Activated T-helper 1 cell treated with anti-CD3 and anti-CD28 coated beads, Interleukin-12 subunit alpha, Interleukin-12 subunit beta, Interleukin-2, Interleukin-4 antibody, amounts not matched to agents 30 ng/mL and 10 ng/mL and 1 ng/mL, durations not matched to agents 14 hours and 24 hours and 36 hours (primary cell): Measurements from ENCODE around the gene PSTPIP1. TPM values are rescaled to one million over a fixed set of nuclear protein-coding genes. Genes with fewer than 3 reads are reported as not detected.

ENCODE experiments used
- DNase-seq: peaks from one replicate; pipeline ENCODE4 v3.0.0; 2021; ENCODE audit warnings: low spot score
- H3K27ac Mint-ChIP-seq: one replicate; pipeline ENCODE4 v1.8.0; 2021; ENCODE audit warnings: mild to moderate bottlenecking, mixed read lengths
- H3K27me3 Mint-ChIP-seq: one replicate; pipeline ENCODE4 v1.8.0; 2022; ENCODE audit warnings: mild to moderate bottlenecking, moderate library complexity, mixed read lengths; ENCODE audit not compliant: insufficient read depth
- H3K36me3 Mint-ChIP-seq: one replicate; pipeline ENCODE4 v1.8.0; 2021; ENCODE audit warnings: low read depth, mixed read lengths
- H3K4me1 Mint-ChIP-seq: one replicate; pipeline ENCODE4 v1.8.0; 2021; ENCODE audit warnings: low read depth, mixed read lengths
- H3K4me3 Mint-ChIP-seq: one replicate; pipeline ENCODE4 v1.8.0; 2021; ENCODE audit warnings: mild to moderate bottlenecking, moderate library complexity, mixed read lengths
- H3K9me3 Mint-ChIP-seq: one replicate; pipeline ENCODE4 v1.8.0; 2021; ENCODE audit warnings: mixed read lengths
- intact Hi-C: fragments of 100-400 bp; cut with micrococcal nuclease; formaldehyde crosslinking; loops from one replicate; pipeline ENCODE4 v1.15.1; 2024
- total RNA-seq: library from RNA; stranded (reverse); gene quantifications from 2 replicates; pipeline ENCODE4 v1.2.3, GENCODE V29; 2022

The PSTPIP1 gene
- total RNA-seq, 1 donor from 2014 or later: 226 TPM

GRCh38 chr15:76982756-76983155 lies 12.2 kb upstream of the PSTPIP1 start:
- H3K27ac Mint-ChIP-seq: no peak overlapping the region
- DNase-seq: no peak
- no peaks in the 10 kb centered on the region for H3K27me3 Mint-ChIP-seq
- H3K9me3 Mint-ChIP-seq: peaks cover 4% of the 10 kb centered on the region
- H3K4me3 Mint-ChIP-seq: no peak overlapping the region
- intact Hi-C loops: no loop called here
- H3K4me1 Mint-ChIP-seq: peaks cover 57% of the 10 kb centered on the region
- peaks cover 4% of the 10 kb centered on the region for H3K36me3 Mint-ChIP-seq

GRCh38 chr15:76983590-76984375 lies 11.1 kb upstream of the PSTPIP1 start:
- no peak for DNase-seq
- Mint-ChIP-seq H3K27me3 (no peaks in the 10 kb centered on the region), H3K27ac (no peak overlapping the region), H3K9me3 (no peaks in the 10 kb centered on the region), H3K36me3 (no peaks in the 10 kb centered on the region), H3K4me1 (peaks cover 59% of the 10 kb centered on the region), H3K4me3 (no peak overlapping the region)
- intact Hi-C loops: no loop called here

GRCh38 chr15:76986743-76987142 lies 8.2 kb upstream of the PSTPIP1 start:
- DNase-seq: no peak
- no peaks in the 10 kb centered on the region for H3K27me3 Mint-ChIP-seq
- H3K4me1 Mint-ChIP-seq: peaks cover 87% of the 10 kb centered on the region
- intact Hi-C loops: loop anchor here (5.0 kb wide), 2 partner anchors 201 to 804 kb away; no protein-coding TSS in a partner anchor
- no peaks in the 10 kb centered on the region for H3K36me3 Mint-ChIP-seq
- H3K9me3 Mint-ChIP-seq: no peaks in the 10 kb centered on the region
- no peak overlapping the region for H3K4me3 Mint-ChIP-seq
- peak overlapping the region; percentile 99 for H3K27ac Mint-ChIP-seq

DNA sequence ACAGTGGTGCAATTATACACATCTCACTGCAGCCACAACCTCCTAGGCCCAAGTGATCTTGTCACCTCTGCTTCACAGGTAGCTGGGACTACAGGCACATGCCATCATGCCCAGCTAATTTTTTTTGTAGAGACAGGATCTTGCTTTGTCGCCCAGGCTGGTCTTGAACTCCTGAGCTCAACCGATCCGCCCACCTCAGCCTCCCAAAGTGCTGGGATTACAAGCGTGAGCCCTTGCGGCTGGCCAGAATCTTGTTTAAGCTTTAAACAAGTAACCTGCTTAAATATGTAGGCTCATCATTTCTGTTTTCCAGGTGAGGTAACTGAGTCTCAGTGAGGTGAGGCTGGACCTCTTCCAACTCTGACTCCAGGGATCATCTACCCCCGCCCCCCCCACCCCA lies 7.7 kb upstream of the PSTPIP1 start:
- Mint-ChIP-seq H3K4me1 (peaks cover 87% of the 10 kb centered on the region), H3K36me3 (no peaks in the 10 kb centered on the region), H3K4me3 (peak overlapping the region; percentile 26), H3K27ac (peak overlapping the region; percentile 99), H3K9me3 (no peaks in the 10 kb centered on the region), H3K27me3 (no peaks in the 10 kb centered on the region)
- intact Hi-C loops: loop anchor here (5.0 kb wide), 2 partner anchors 200 to 805 kb away; no protein-coding TSS in a partner anchor
- no peak for DNase-seq

DNA sequence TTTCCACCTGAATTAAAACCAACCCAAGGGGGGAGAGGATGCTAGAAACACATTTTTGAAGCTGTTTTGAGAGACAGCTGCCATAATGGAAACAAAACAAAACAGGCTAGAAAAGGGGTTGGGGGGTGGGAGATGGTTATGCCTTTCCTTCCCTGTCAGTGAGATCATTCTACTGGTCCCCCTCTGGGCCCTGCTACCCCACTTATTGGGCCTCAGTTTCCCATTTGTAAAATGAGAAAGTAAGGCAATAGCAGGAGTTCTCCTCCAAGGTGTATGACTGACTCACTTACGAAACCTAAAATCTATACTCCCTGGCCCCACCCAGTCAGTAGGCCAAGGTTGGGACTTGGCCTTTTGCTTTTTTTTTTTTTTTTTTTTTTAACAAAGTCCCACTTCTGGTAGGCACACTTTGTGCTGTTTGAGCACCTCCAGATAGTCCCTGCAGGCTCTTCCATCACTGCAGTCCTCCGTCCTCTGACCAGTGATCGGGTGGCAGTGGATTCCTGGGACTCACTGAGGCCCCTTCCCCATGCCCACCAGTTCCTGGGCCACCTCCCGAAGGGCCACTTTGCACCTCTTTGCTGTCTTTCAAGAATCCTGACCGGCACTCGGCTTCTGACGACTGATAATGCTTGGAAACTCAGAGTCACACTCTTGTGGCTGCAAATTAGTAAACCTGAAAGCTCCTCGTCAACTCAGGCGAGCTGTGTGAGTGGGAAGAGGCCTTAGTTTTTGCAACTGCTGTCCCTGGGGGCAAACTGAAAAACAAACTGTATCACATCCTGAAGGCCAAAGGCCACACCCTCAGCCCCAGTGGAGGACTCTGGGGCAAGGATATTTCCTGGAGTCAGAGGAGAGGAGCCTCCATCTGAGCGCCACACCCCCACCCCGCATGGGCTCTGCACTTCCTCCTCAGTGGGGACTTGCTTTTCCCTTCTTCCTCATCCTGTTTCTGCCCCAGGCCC lies 6.7 kb upstream of the PSTPIP1 start:
- Mint-ChIP-seq H3K4me3 (peak overlapping the region; percentile 73), H3K27ac (peak overlapping the region; percentile 99), H3K9me3 (no peaks in the 10 kb centered on the region), H3K27me3 (no peaks in the 10 kb centered on the region), H3K36me3 (no peaks in the 10 kb centered on the region), H3K4me1 (peaks cover 90% of the 10 kb centered on the region)
- intact Hi-C loops: loop anchor here (1.0 to 5.0 kb wide), 10 partner anchors 9 to 806 kb away; partner anchors contain the start of genes RCN2, SCAPER and TSPAN3
- DNase-seq: peak; percentile 76

DNA sequence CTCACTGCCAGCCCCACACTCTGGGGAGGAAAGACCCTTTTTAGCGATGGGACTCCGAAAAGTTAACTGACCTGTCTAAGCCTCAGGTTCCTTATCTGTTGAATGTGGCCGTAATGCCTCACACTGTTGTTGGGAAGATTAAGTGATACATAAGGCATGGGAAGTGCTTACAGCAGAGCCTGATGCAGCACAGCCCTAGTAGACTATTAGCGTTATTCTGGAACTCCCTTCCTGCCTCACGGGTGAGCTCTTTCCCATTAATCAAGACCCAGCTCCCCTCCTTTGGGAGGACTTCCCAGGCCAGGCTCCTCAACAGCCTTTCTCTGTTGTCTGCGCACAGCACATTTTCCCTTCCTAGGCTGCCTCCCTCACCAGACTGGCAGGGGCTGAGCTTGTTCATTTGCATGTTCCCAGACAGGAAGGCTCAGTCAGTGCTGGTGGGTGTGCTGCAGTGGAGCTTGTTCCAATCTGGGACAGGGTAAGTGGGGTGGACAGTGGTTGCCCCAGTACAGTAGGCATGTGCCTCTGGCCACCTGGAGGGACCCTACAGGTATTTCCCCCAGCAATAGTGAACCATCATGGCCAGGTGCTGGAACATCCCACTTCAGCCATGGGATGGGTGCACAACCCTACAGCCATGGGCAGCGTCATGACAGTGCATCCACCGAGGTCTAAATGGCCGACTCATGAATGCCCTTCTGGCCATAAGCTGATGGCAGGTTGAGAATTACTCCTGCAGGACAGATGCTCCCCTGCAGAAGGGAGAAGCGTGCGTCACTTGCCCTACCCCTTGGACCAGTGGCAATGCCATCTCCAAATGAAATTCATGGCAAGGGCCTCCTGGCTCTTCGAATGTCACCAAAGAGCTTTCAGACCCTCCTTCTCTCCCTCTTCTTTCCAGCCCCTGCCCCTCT lies 5.8 kb upstream of the PSTPIP1 start:
- intact Hi-C loops: loop anchor here (1.0 to 5.0 kb wide), 10 partner anchors 8 to 807 kb away; partner anchors contain the start of genes RCN2, SCAPER and TSPAN3
- no peaks in the 10 kb centered on the region for H3K27me3 Mint-ChIP-seq
- DNase-seq: no peak
- H3K4me3 Mint-ChIP-seq: peak overlapping the region; percentile 73
- H3K4me1 Mint-ChIP-seq: peaks cover 90% of the 10 kb centered on the region
- no peaks in the 10 kb centered on the region for H3K9me3 Mint-ChIP-seq
- H3K27ac Mint-ChIP-seq: peak overlapping the region; percentile 99
- H3K36me3 Mint-ChIP-seq: no peaks in the 10 kb centered on the region

GRCh38 chr15:76991048-76991447 lies 3.9 kb upstream of the PSTPIP1 start:
- H3K4me3 Mint-ChIP-seq: no peak overlapping the region
- no peaks in the 10 kb centered on the region for H3K27me3 Mint-ChIP-seq
- H3K9me3 Mint-ChIP-seq: no peaks in the 10 kb centered on the region
- H3K27ac Mint-ChIP-seq: peak overlapping the region; percentile 62
- intact Hi-C loops: no loop called here
- peaks cover 86% of the 10 kb centered on the region for H3K4me1 Mint-ChIP-seq
- peaks cover 3% of the 10 kb centered on the region for H3K36me3 Mint-ChIP-seq
- no peak for DNase-seq

DNA sequence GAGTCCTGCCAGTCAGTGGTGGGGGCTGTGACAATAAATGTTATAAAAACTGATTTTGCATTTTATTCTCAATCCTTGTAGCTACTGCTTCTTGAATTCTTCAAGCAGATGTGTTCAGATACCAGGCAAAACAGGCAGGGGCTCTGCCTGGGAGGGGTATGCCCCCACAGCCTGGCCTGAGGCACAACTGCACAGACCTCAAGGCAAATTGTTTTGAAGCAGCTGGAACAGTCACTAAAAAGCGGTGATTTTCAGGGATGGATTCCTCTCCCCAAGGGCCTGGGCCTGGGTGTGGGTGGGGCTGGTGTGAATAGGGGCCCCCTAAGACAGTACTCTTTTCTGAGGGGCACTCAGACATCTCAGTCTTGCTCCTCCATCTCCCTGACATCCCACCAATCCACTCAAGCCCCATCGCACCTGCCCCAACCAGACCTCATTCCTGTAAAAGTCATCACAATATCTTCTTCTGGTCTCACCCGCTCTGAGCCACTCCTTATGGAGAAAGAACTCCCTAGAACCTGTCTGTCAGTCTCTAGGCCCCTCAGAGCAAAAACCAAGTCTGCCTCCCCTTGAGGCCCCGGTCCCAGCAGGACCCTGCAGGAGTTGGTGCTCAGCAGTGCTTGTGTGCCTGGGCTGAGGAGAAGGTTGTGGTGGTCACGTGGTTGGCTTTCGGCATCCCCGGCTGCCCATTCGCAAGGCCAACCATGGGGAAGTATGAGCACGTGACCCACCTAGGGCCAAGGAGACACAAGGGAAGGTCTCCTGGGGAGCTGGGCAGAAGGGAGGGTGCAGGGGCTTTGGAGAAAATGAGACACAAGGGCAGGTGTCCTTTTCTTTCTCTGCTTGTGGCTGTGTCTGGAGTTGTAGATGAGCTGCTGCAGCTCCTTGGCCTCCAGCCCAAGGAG lies 2.9 kb upstream of the PSTPIP1 start:
- no peak for DNase-seq
- peak overlapping the region; percentile 43 for H3K27ac Mint-ChIP-seq
- no peaks in the 10 kb centered on the region for H3K9me3 Mint-ChIP-seq
- intact Hi-C loops: no loop called here
- no peak overlapping the region for H3K4me3 Mint-ChIP-seq
- peaks cover 81% of the 10 kb centered on the region for H3K4me1 Mint-ChIP-seq
- peaks cover 5% of the 10 kb centered on the region for H3K36me3 Mint-ChIP-seq
- no peaks in the 10 kb centered on the region for H3K27me3 Mint-ChIP-seq

- no peak for DNase-seq
- peak overlapping the region; percentile 95 for H3K4me3 Mint-ChIP-seq
- peak overlapping the region; percentile 89 for H3K27ac Mint-ChIP-seq
- H3K27me3 Mint-ChIP-seq: no peaks in the 10 kb centered on the region
- intact Hi-C loops: no loop called here
- peaks cover 16% of the 10 kb centered on the region for H3K36me3 Mint-ChIP-seq
- H3K4me1 Mint-ChIP-seq: peaks cover 81% of the 10 kb centered on the region
- no peaks in the 10 kb centered on the region for H3K9me3 Mint-ChIP-seq
Observed at GRCh38 chr15:76993114-76993725, 1.7 kb upstream of the PSTPIP1 start.

DNA sequence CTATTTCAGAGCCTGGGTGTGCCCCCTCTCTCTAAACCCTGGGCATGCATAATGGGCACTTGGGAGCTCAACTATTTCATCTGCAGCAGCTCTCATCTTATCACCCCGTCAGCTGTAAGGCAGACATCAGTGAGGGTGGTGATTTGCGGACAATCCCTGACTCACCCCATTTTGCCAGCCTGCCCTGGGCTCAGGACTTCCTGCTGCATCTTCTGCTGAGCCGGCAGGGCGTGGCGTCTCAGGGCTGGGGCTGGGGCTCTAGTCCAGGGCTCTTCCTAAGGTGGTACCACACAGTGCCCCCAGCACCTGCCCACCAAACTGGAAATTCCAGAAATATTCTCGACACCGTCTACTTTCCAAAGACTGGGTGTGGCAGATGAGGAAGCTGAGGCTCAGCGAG lies 925 bp upstream of the PSTPIP1 start:
- intact Hi-C loops: loop anchor here (2.0 kb wide), 1 partner anchor 17 kb away; no protein-coding TSS in a partner anchor
- Mint-ChIP-seq H3K27me3 (no peaks in the 10 kb centered on the region), H3K27ac (peak overlapping the region; percentile 89), H3K9me3 (no peaks in the 10 kb centered on the region), H3K4me1 (peaks cover 81% of the 10 kb centered on the region), H3K36me3 (peaks cover 23% of the 10 kb centered on the region), H3K4me3 (peak overlapping the region; percentile 95)
- no peak for DNase-seq

DNA sequence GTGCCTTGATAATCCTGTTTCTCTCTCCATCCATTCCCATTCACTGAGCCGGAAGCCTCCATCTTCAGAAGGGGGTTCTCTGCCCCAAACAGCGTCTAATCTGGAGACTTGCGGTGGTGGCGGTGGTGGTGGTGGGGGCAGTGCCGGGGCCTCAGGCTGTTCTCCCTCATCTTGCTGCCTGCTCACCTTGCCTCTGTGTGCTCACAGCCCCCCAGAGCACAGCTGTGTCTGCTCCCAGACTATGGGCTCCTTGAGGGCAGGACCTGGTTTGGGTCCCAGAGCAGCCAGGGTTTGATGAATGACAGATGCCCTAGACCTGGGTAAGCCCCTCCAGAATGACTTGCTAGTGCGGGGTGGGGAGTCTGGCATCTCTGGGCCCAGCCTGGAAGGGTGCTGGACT lies 430 bp upstream of the PSTPIP1 start:
- H3K27ac Mint-ChIP-seq: peak overlapping the region; percentile 89
- H3K27me3 Mint-ChIP-seq: no peaks in the 10 kb centered on the region
- no peaks in the 10 kb centered on the region for H3K9me3 Mint-ChIP-seq
- DNase-seq: no peak
- intact Hi-C loops: loop anchor here (2.0 kb wide), 1 partner anchor 18 kb away; no protein-coding TSS in a partner anchor
- H3K4me3 Mint-ChIP-seq: peak overlapping the region; percentile 95
- peaks cover 25% of the 10 kb centered on the region for H3K36me3 Mint-ChIP-seq
- H3K4me1 Mint-ChIP-seq: peaks cover 81% of the 10 kb centered on the region
